Body of pancreas (tissue), 4 donors: Measurements from ENCODE around the gene EXT2. TPM values are rescaled to one million over a fixed set of nuclear protein-coding genes. Genes with fewer than 3 reads are reported as not detected.

Experiments used
- ATAC-seq: fragments of 150-250 bp; one replicate; pipeline ENCODE4 v1.9.1; 2016
- DNase-seq, 4 donors: peaks; one replicate each; pipeline ENCODE4 v3.0.0-alpha.2; 2019
- H3K27ac ChIP-seq, 4 donors: fragments of 200-600 bp; sonication (generic); 1 replicate in 3 of 4; 2 replicates in 1 of 4; pipeline versions ENCODE4 v1.5.1 to v1.6.1; 2016 to 2019; ENCODE audit warnings: mild to moderate bottlenecking in 1 of 4, mixed read lengths in 1 of 4, moderate library complexity in 1 of 4
- H3K27me3 ChIP-seq, 2 donors: fragments of 200-600 bp; sonication (generic); one replicate each; pipeline ENCODE4 v1.6.0; 2016; ENCODE audit warnings: mild to moderate bottlenecking in 1 of 2
- H3K36me3 ChIP-seq, 2 donors: fragments of 200-600 bp; sonication (generic); replicated peaks in 1 of 2; 2 replicates each; pipeline ENCODE4 v1.5.1; 2016; ENCODE audit warnings: low read depth in 2 of 2; ENCODE audit not compliant: insufficient read depth in 1 of 2
- H3K4me1 ChIP-seq: fragments of 200-600 bp; sonication (generic); one replicate; pipeline ENCODE4 v1.6.0; 2016
- H3K4me3 ChIP-seq, 2 donors: fragments of 200-600 bp; sonication (generic); 1 replicate in 1 of 2; 2 replicates in 1 of 2; pipeline ENCODE4 v1.5.1; 2016 to 2019
- H3K9me3 ChIP-seq, 3 donors: fragments of 200-600 bp; sonication (generic); 1 replicate in 2 of 3; 2 replicates in 1 of 3; pipeline ENCODE4 v1.5.1; 2016
- CTCF ChIP-seq, 7 experiments: fragments of 450-650 bp in 4 of 7; fragments of 200-600 bp in 3 of 7; sonication (generic) in 3 of 7; IDR thresholded peaks; one replicate each; pipeline ENCODE4 v1.5.1; 2016 to 2019; ENCODE audit warnings: antibody characterized with exemption in 7 of 7
- POLR2A ChIP-seq, 3 donors: fragments of 450-650 bp; IDR thresholded peaks; one replicate each; pipeline ENCODE4 v1.6.1; 2016; ENCODE audit warnings: antibody characterized with exemption in 3 of 3, mild to moderate bottlenecking in 2 of 3
- WGBS, 2 donors: methylation state at CpG; one replicate each; pipeline ENCODE4 v1.1.5; 2017; 5-methylcytosine and 5-hydroxymethylcytosine counted together
- intact Hi-C: fragments of 100-400 bp; cut with DNase I; formaldehyde crosslinking; loops from one replicate; pipeline ENCODE4 v1.15.1; 2023
- total RNA-seq, 2 donors: library from RNA; depleted of rRNA; stranded (reverse); fragments of >200 nt; gene quantifications; one replicate each; pipeline ENCODE4 v1.1.0, GENCODE V29; 2016

The EXT2 gene
- total RNA-seq, 2 donors from 2014 or later = 21.4 to 34.2 TPM

DNA sequence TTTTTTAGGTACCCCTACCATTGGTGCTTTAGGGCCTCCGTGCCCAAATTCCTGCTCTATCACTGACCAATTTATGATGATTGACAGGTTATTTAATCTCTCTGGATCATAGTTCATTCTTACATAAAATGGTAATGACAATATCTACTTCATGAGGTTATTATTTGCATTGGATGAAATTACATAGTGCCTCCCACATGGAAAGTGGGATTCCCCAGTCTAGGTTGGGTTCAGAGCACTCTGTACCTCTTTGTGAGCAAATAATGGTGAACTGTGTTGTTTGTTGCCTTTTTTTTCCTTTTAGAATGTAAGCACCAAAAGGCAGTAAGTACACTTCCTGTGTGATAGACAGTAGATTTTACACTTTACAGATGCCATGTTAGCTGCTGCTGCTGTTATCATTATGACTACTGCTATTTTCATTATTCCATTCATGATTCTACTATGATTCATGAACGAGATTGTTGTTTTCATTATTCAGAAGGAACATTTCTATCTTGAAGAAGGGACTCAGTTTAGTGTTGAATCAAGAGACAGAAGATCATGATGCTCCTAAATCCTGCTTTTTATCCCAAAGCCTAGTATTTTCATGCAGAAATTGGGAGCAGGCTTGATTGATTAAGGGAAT, 113.6 kb downstream of the EXT2 start:
- WGBS, 2 donors = 91 to 93% methylated on average over 2 of the region's 2 CpGs

DNA sequence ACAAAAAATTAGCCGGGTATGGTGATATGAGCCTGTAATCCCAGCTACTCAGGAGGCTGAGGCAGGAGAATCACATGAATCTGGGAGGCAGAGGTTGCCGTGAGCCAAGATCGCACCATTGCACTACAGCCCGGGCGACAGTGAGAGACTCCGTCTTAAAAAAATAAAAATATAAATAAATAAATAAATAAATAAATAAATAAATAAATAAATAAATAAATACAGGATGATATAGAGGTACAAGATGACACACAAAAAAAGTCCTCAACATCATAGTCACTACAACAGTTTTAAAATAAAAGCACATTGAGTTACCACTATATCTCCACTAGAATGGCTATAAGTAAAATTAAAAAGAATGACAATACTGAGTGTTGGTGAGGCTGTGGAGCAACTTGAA, 116.7 kb downstream of the EXT2 start:
- H3K4me1 ChIP-seq = no peaks in the 10 kb centered on the region
- intact Hi-C loops = no loop called here
- H3K4me3 ChIP-seq = no peak overlapping the region
- no peaks in the 10 kb centered on the region for H3K36me3 ChIP-seq
- no peak for TF ChIP-seq POLR2A (IDR thresholded peaks at IDR 0.05)
- no peak for TF ChIP-seq CTCF (IDR thresholded peaks at IDR 0.05)
- DNase-seq (no peak), ATAC-seq (no peak)
- H3K27me3 ChIP-seq = no peaks in the 10 kb centered on the region
- H3K27ac ChIP-seq = no peak overlapping the region
- 94 to 99% methylated on average over 6 of the region's 6 CpGs for WGBS, 2 donors
- H3K9me3 ChIP-seq = no peaks in the 10 kb centered on the region

More for the DNA sequence above, 113.6 kb downstream of the EXT2 start:
- no peaks in the 10 kb centered on the region for H3K36me3 ChIP-seq
- H3K4me3 ChIP-seq = no peak overlapping the region
- peaks cover under 1% of the 10 kb centered on the region for H3K4me1 ChIP-seq
- intact Hi-C loops = no loop called here
- DNase-seq (no peak), ATAC-seq (no peak)
- no peak for TF ChIP-seq CTCF (IDR thresholded peaks at IDR 0.05)
- no peak for TF ChIP-seq POLR2A (IDR thresholded peaks at IDR 0.05)
- H3K27me3 ChIP-seq = no peaks in the 10 kb centered on the region
- H3K9me3 ChIP-seq = no peaks in the 10 kb centered on the region
- H3K27ac ChIP-seq = no peak overlapping the region

DNA sequence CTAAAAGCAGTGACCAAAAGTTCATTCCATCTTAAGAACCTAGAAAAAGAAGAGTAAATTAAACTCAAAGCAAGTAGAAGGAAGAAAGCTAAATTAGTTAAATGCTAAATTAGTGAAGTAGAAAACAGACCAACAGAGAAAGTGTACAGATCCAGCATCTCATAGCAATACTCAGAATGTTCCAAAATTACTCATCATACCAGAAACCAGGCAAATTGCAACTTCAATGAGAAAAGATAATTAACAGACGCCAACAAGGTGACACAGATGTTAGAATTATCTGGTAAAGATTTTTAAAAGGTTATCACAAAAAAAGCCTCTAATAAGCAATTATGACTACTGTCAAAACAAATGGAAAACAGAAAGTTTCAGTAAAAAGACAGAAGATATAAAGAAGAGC, 117.7 kb downstream of the EXT2 start:
- Histone ChIP-seq H3K4me3 (no peak overlapping the region), H3K27ac (no peak overlapping the region), H3K9me3 (no peaks in the 10 kb centered on the region), H3K27me3 (no peaks in the 10 kb centered on the region), H3K36me3 (no peaks in the 10 kb centered on the region), H3K4me1 (no peaks in the 10 kb centered on the region)
- TF ChIP-seq CTCF (IDR thresholded peaks at IDR 0.05) (no peak), POLR2A (IDR thresholded peaks at IDR 0.05) (no peak)
- DNase-seq = no peak
- intact Hi-C loops = no loop called here
- WGBS, 2 donors = 86 to 88% methylated on average over 1 of the region's 1 CpG
- no peak for ATAC-seq

GRCh38 chr11:44217432-44217831, 122.0 kb downstream of the EXT2 start:
- intact Hi-C loops = no loop called here
- Histone ChIP-seq H3K27ac (no peak overlapping the region), H3K9me3 (no peaks in the 10 kb centered on the region), H3K27me3 (no peaks in the 10 kb centered on the region), H3K36me3 (no peaks in the 10 kb centered on the region), H3K4me3 (no peak overlapping the region), H3K4me1 (no peaks in the 10 kb centered on the region)
- 84 to 91% methylated on average over 1 of the region's 1 CpG for WGBS, 2 donors
- no peak for ATAC-seq
- DNase-seq = no peak
- no peak for TF ChIP-seq POLR2A (IDR thresholded peaks at IDR 0.05)
- no peak for TF ChIP-seq CTCF (IDR thresholded peaks at IDR 0.05)
